ENCODE results near the gene ABCB8. TPM values are rescaled to one million over a fixed set of nuclear protein-coding genes. Genes with fewer than 3 reads are reported as not detected.

ABCB8 gene
- total RNA-seq, 1 donor from 2014 or later, result 60.9 TPM

- intact Hi-C loops (cut with micrococcal nuclease), result no loop called here
These were observed 31.2 kb upstream of the ABCB8 start for GRCh38 chr7:150997075-150997511.

- intact Hi-C loops (cut with micrococcal nuclease), result no loop called here
These were observed 30.4 kb upstream of the ABCB8 start for GRCh38 chr7:150997817-150998216.

GRCh38 chr7:150998341-150998740 is 29.9 kb upstream of the ABCB8 start:
- intact Hi-C loops (cut with micrococcal nuclease), result no loop called here

GRCh38 chr7:150999001-150999400 is 29.2 kb upstream of the ABCB8 start:
- intact Hi-C loops (cut with micrococcal nuclease), result no loop called here

GRCh38 chr7:150999497-151000230 is 28.6 kb upstream of the ABCB8 start:
- intact Hi-C loops (cut with micrococcal nuclease), result no loop called here

- intact Hi-C loops (cut with micrococcal nuclease), result no loop called here
These were observed 27.3 kb upstream of the ABCB8 start for GRCh38 chr7:151000897-151001495.

GRCh38 chr7:151001546-151001945 is 26.7 kb upstream of the ABCB8 start:
- intact Hi-C loops (cut with micrococcal nuclease), result no loop called here

- intact Hi-C loops (cut with micrococcal nuclease), result no loop called here
These were observed 24.7 kb upstream of the ABCB8 start for GRCh38 chr7:151003572-151003971.

GRCh38 chr7:151005566-151005965 is 22.7 kb upstream of the ABCB8 start:
- intact Hi-C loops (cut with micrococcal nuclease), result no loop called here

GRCh38 chr7:151006590-151007300 is 21.5 kb upstream of the ABCB8 start:
- intact Hi-C loops (cut with micrococcal nuclease), result no loop called here

- intact Hi-C loops (cut with micrococcal nuclease), result no loop called here
These were observed 20.8 kb upstream of the ABCB8 start for GRCh38 chr7:151007469-151007898.

- intact Hi-C loops (cut with micrococcal nuclease), result loop anchor here (2.0 kb wide), 1 partner anchor 15 kb away; no protein-coding TSS in a partner anchor
These were observed 20.1 kb upstream of the ABCB8 start for GRCh38 chr7:151008143-151008510.

GRCh38 chr7:151008511-151009323 is 19.5 kb upstream of the ABCB8 start:
- intact Hi-C loops (cut with micrococcal nuclease), result loop anchor here (2.0 kb wide), 1 partner anchor 16 kb away; no protein-coding TSS in a partner anchor

- intact Hi-C loops (cut with micrococcal nuclease), result loop anchor here (2.0 to 5.0 kb wide), 4 partner anchors 17 to 333 kb away; partner anchors contain the start of genes CDK5, KCNH2, NUB1 and SLC4A2
These were observed 18.8 kb upstream of the ABCB8 start for GRCh38 chr7:151009327-151010036.

- intact Hi-C loops (cut with micrococcal nuclease), result loop anchor here (5.0 kb wide), 3 partner anchors 33 to 332 kb away; partner anchors contain the start of genes CDK5, KCNH2, NUB1 and SLC4A2
These were observed 18.3 kb upstream of the ABCB8 start for GRCh38 chr7:151010037-151010306.

- intact Hi-C loops (cut with micrococcal nuclease), result loop anchor here (5.0 kb wide), 3 partner anchors 33 to 332 kb away; partner anchors contain the start of genes CDK5, KCNH2, NUB1 and SLC4A2
These were observed 17.7 kb upstream of the ABCB8 start for GRCh38 chr7:151010307-151011096.

- intact Hi-C loops (cut with micrococcal nuclease), result loop anchor here (5.0 kb wide), 3 partner anchors 34 to 331 kb away; partner anchors contain the start of genes CDK5, KCNH2, NUB1 and SLC4A2
These were observed 17.2 kb upstream of the ABCB8 start for GRCh38 chr7:151011097-151011409.

GRCh38 chr7:151011616-151012015 is 16.6 kb upstream of the ABCB8 start:
- intact Hi-C loops (cut with micrococcal nuclease), result loop anchor here (5.0 kb wide), 3 partner anchors 34 to 331 kb away; partner anchors contain the start of genes CDK5, KCNH2, NUB1 and SLC4A2

- intact Hi-C loops (cut with micrococcal nuclease), result loop anchor here (5.0 kb wide), 3 partner anchors 35 to 330 kb away; partner anchors contain the start of genes CDK5, KCNH2, NUB1 and SLC4A2
These were observed 16.1 kb upstream of the ABCB8 start for GRCh38 chr7:151012031-151012692.
